ENCODE measurements around the gene LMF1. TPM values are rescaled to one million over a fixed set of nuclear protein-coding genes. Genes with fewer than 3 reads are reported as not detected.

The LMF1 gene
- total RNA-seq, 2 experiments from 2014 or later = 21.3 to 22.6 TPM

GRCh38 chr16:918741-919657 lies 51.8 kb downstream of the LMF1 start:
- CTCF ChIA-PET = no interaction called here
- Mint-ChIP-seq H3K36me3 (ENCODE audit: low read depth) (peaks cover 13% of the 10 kb centered on the region), H3K27ac (no peak overlapping the region), H3K27me3 (no peaks in the 10 kb centered on the region), H3K9me3 (peaks cover 7% of the 10 kb centered on the region), H3K4me1 (no peaks in the 10 kb centered on the region), H3K4me3 (no peak overlapping the region)
- no peak for DNase-seq
- POLR2A ChIA-PET = no interaction called here

- Mint-ChIP-seq H3K27ac (no peak overlapping the region), H3K9me3 (peaks cover 7% of the 10 kb centered on the region), H3K27me3 (no peaks in the 10 kb centered on the region), H3K4me3 (no peak overlapping the region), H3K36me3 (ENCODE audit: low read depth) (peaks cover 11% of the 10 kb centered on the region), H3K4me1 (no peaks in the 10 kb centered on the region)
- DNase-seq = no peak
- CTCF ChIA-PET = no interaction called here
- POLR2A ChIA-PET = no interaction called here
These were observed 52.7 kb downstream of the LMF1 start for GRCh38 chr16:918068-918467.

GRCh38 chr16:917591-918061 lies 53.2 kb downstream of the LMF1 start:
- DNase-seq = no peak
- Mint-ChIP-seq H3K27ac (no peak overlapping the region), H3K4me3 (no peak overlapping the region), H3K27me3 (no peaks in the 10 kb centered on the region), H3K9me3 (peaks cover 7% of the 10 kb centered on the region), H3K4me1 (no peaks in the 10 kb centered on the region), H3K36me3 (ENCODE audit: low read depth) (peaks cover 11% of the 10 kb centered on the region)
- ChIA-PET POLR2A (no interaction called here), CTCF (no interaction called here)

- DNase-seq = no peak
- CTCF ChIA-PET = no interaction called here
- peaks cover 3% of the 10 kb centered on the region for H3K9me3 Mint-ChIP-seq
- no peaks in the 10 kb centered on the region for H3K36me3 Mint-ChIP-seq (ENCODE audit: low read depth)
- POLR2A ChIA-PET = no interaction called here
- no peaks in the 10 kb centered on the region for H3K27me3 Mint-ChIP-seq
- H3K27ac Mint-ChIP-seq = no peak overlapping the region
- no peak overlapping the region for H3K4me3 Mint-ChIP-seq
- H3K4me1 Mint-ChIP-seq = no peaks in the 10 kb centered on the region
These were observed 54.6 kb downstream of the LMF1 start for GRCh38 chr16:916035-916799.

- CTCF ChIA-PET = no interaction called here
- H3K4me3 Mint-ChIP-seq = no peak overlapping the region
- H3K36me3 Mint-ChIP-seq (ENCODE audit: low read depth) = no peaks in the 10 kb centered on the region
- H3K27me3 Mint-ChIP-seq = no peaks in the 10 kb centered on the region
- POLR2A ChIA-PET = no interaction called here
- H3K27ac Mint-ChIP-seq = no peak overlapping the region
- no peaks in the 10 kb centered on the region for H3K4me1 Mint-ChIP-seq
- H3K9me3 Mint-ChIP-seq = peaks cover 2% of the 10 kb centered on the region
- DNase-seq = no peak
These were observed 55.2 kb downstream of the LMF1 start for GRCh38 chr16:915546-915945.

GRCh38 chr16:914440-914839 lies 56.3 kb downstream of the LMF1 start:
- CTCF ChIA-PET = no interaction called here
- Mint-ChIP-seq H3K9me3 (no peaks in the 10 kb centered on the region), H3K36me3 (ENCODE audit: low read depth) (peaks cover 3% of the 10 kb centered on the region), H3K4me3 (no peak overlapping the region), H3K27ac (no peak overlapping the region), H3K4me1 (no peaks in the 10 kb centered on the region), H3K27me3 (no peaks in the 10 kb centered on the region)
- POLR2A ChIA-PET = no interaction called here
- DNase-seq = no peak

- H3K27me3 Mint-ChIP-seq = no peaks in the 10 kb centered on the region
- ChIA-PET CTCF (no interaction called here), POLR2A (no interaction called here)
- no peak for DNase-seq
- H3K4me1 Mint-ChIP-seq = no peaks in the 10 kb centered on the region
- H3K36me3 Mint-ChIP-seq (ENCODE audit: low read depth) = peaks cover 8% of the 10 kb centered on the region
- H3K27ac Mint-ChIP-seq = no peak overlapping the region
- no peak overlapping the region for H3K4me3 Mint-ChIP-seq
- H3K9me3 Mint-ChIP-seq = no peaks in the 10 kb centered on the region
These were observed 56.9 kb downstream of the LMF1 start for GRCh38 chr16:913817-914439.

- no peak for DNase-seq
- CTCF ChIA-PET = no interaction called here
- H3K4me3 Mint-ChIP-seq = no peak overlapping the region
- H3K27me3 Mint-ChIP-seq = no peaks in the 10 kb centered on the region
- H3K36me3 Mint-ChIP-seq (ENCODE audit: low read depth) = peaks cover 8% of the 10 kb centered on the region
- no peaks in the 10 kb centered on the region for H3K4me1 Mint-ChIP-seq
- POLR2A ChIA-PET = no interaction called here
- H3K9me3 Mint-ChIP-seq = no peaks in the 10 kb centered on the region
- H3K27ac Mint-ChIP-seq = no peak overlapping the region
These were observed 57.8 kb downstream of the LMF1 start for GRCh38 chr16:912684-913613.

GRCh38 chr16:912322-912683 lies 58.5 kb downstream of the LMF1 start:
- Mint-ChIP-seq H3K27me3 (no peaks in the 10 kb centered on the region), H3K36me3 (ENCODE audit: low read depth) (peaks cover 8% of the 10 kb centered on the region), H3K27ac (no peak overlapping the region), H3K4me3 (no peak overlapping the region), H3K4me1 (no peaks in the 10 kb centered on the region), H3K9me3 (peaks cover 2% of the 10 kb centered on the region)
- POLR2A ChIA-PET = no interaction called here
- no peak for DNase-seq
- CTCF ChIA-PET = no interaction called here

- ChIA-PET POLR2A (no interaction called here), CTCF (no interaction called here)
- no peaks in the 10 kb centered on the region for H3K27me3 Mint-ChIP-seq
- no peak for DNase-seq
- H3K27ac Mint-ChIP-seq = no peak overlapping the region
- H3K4me1 Mint-ChIP-seq = no peaks in the 10 kb centered on the region
- peaks cover 8% of the 10 kb centered on the region for H3K36me3 Mint-ChIP-seq (ENCODE audit: low read depth)
- peaks cover 2% of the 10 kb centered on the region for H3K9me3 Mint-ChIP-seq
- H3K4me3 Mint-ChIP-seq = no peak overlapping the region
These were observed 59.0 kb downstream of the LMF1 start for GRCh38 chr16:911604-912321.

GRCh38 chr16:911101-911500 lies 59.7 kb downstream of the LMF1 start:
- POLR2A ChIA-PET = no interaction called here
- Mint-ChIP-seq H3K27me3 (no peaks in the 10 kb centered on the region), H3K36me3 (ENCODE audit: low read depth) (peaks cover 9% of the 10 kb centered on the region), H3K4me3 (no peak overlapping the region), H3K4me1 (no peaks in the 10 kb centered on the region), H3K9me3 (peaks cover 8% of the 10 kb centered on the region), H3K27ac (no peak overlapping the region)
- CTCF ChIA-PET = no interaction called here
- DNase-seq = no peak

GRCh38 chr16:910181-910580 lies 60.6 kb downstream of the LMF1 start:
- no peaks in the 10 kb centered on the region for H3K4me1 Mint-ChIP-seq
- no peak overlapping the region for H3K27ac Mint-ChIP-seq
- peaks cover 11% of the 10 kb centered on the region for H3K36me3 Mint-ChIP-seq (ENCODE audit: low read depth)
- no peak for DNase-seq
- no peaks in the 10 kb centered on the region for H3K27me3 Mint-ChIP-seq
- peaks cover 14% of the 10 kb centered on the region for H3K9me3 Mint-ChIP-seq
- ChIA-PET POLR2A (no interaction called here), CTCF (no interaction called here)
- H3K4me3 Mint-ChIP-seq = no peak overlapping the region

All from activated CD4-positive, alpha-beta memory T cell treated with anti-CD3 and anti-CD28 coated beads, Interleukin-2, amount 10 ng/mL, durations not matched to agents 7 days and 5 days (primary cell).